HG03039 (cell line): Measurements from ENCODE around the gene GTSE1.
"Not testable (repeated sequence)": the region's sequence is repeated elsewhere in the genome, so short reads cannot be mapped to it uniquely, and the experiment has no call there.

ENCODE experiments used
- ATAC-seq: cut with Tn5 transposase; IDR thresholded peaks from one replicate; pipeline ENCODE4 v1.9.1; 2021; ENCODE audit warnings: mild to moderate bottlenecking, moderate library complexity; ENCODE audit not compliant: unreplicated experiment

GTSE1 gene

DNA sequence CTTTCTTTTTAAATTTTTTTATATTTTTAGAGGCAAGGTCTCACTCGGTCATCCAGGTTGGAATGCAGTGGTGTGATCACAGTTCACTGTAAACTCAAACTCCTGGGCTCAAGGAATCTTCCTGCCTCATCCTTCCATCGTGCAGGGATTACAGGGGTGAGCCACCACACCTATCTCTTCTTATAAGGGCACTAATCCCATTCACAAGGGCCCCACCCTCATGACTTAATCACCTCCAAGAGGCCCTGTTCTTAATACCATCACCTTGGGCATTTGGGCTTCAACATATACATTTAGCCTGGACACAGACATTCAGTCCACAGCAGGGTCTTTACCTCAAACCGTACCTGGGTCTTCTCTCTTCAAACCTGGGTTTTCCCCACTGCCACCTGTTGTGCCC, 4.5 kb upstream of the GTSE1 start:
- ATAC-seq: no peak

DNA sequence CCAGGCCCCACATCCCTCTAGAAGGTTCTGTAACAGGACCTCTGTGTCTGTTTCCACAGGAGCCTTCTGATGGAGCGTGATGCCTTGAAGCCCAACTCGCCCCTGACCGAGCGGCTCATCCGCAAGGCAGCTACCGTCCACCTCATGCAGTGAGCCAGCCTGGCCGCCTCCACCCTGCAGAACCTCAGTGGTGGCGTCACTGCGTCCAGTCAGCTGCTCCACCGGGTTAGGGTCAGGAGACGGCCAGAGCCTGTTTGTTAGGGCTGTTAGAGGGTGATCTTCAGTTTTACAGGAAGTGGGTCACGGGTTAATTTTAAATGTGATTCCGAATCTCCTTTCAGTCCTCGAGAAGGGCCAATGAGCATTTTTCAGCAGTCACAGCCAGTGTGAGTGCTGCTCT, 3.9 kb upstream of the GTSE1 start:
- ATAC-seq: no peak

GRCh38 chr22:46293577-46294260, 3.0 kb upstream of the GTSE1 start:
- ATAC-seq: no peak

DNA sequence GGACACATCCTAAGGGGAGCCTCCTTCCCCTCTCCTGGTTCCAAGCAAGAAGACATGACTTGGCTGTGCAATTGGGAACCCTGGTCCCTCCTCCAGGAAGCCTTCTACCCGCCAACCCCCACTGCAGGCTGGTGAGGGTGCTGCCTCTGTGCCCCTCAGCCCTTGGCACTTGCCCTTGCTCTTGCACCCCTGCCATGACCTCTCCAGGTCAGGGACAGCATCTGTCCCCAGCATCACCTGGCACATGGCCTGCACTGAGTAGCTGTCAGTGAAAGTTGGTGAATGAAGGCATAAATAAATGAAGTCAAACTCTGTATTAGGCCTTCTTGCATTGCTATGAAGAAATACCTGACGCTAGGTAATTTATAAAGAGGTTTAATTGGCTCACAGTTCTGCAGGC, 1.9 kb upstream of the GTSE1 start:
- ATAC-seq: no peak

DNA sequence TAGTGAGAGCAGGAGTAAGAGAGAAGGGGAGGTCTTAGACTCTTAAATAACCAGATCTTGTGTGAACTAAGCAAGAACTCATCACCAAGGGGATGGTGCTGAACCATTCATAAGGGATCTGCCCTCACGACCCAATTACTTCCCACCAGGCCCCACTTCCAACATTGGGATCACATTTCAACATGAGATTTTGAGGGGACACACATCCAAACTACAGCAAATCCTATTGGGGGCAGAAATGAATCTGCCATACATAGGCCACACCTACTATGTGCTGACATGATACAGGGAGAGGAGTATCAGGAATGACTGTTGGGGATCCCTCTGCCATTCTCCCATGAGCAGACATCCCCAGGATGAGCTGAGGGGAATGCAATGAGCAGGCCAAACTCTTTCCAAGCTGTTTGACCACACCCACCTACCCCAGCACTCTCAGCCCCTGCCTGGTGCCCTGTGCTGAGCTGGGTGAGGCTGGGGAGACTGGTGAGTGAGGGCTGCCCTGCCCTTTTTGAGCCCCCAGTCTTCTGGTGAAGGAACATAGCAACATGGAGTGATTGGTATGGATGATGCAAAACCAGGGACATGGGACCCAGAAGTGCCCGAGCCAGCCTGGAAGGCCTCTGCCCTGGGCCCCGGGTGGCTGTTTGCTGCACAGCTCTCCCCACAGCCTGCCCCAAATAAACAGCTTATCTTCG, 1.2 kb upstream of the GTSE1 start:
- no peak for ATAC-seq

DNA sequence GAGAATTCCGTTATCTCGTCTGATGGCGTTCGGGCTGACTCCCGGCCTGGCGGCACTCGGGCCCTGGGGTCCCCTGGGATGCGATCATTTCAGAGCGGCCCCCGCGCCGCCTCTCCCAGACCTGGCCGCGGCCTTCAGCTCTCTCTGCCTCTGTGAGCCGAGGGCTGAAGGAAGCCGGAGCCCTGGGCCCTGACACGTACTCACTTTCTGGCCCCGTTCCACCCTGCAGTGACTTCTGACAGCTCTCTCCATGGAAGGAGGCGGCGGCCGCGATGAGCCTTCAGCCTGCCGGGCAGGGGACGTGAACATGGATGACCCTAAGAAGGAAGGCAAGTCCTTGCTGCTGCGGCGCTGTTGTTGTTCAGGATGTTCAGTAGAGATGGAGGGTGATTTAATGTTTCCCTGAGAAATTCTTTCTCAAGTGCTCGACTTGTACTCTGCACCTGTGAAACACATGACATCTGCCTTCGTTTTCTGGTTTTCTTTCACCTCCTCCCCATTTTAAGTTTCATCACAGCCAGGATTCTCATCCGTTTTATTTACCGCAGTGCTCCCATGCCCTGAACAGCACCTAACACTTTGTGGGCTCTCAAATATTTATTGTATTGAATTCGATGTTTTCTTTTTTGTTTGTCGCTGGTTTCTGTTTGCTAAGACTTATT, 612 bp downstream of the GTSE1 start:
- ATAC-seq: peak; percentile 4

- no peak for ATAC-seq
These were observed 2.4 kb downstream of the GTSE1 start for GRCh38 chr22:46299101-46299500.

GRCh38 chr22:46300491-46300890, 3.8 kb downstream of the GTSE1 start:
- ATAC-seq: no peak

- no peak for ATAC-seq
These were observed 6.8 kb downstream of the GTSE1 start for GRCh38 chr22:46303347-46303965.

- ATAC-seq: no peak
These were observed 11.8 kb downstream of the GTSE1 start for GRCh38 chr22:46308283-46308988.

GRCh38 chr22:46309526-46310085, 12.9 kb downstream of the GTSE1 start:
- no peak for ATAC-seq

DNA sequence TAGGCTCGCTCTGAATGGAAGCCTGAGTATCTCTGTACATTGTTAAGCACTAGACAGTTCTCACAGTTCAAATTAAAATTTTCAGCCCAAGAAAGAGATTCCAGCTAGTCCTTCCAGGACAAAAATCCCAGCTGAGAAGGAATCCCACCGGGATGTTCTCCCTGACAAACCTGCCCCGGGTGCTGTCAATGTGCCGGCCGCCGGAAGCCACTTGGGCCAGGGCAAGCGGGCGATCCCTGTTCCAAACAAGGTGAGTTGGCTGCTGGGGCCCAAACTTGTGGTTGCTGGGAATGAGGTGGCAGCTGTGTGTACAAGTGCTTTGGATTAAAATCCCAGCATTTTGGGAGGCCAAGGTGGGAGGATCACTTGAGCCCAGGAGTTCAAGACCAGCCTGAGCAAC, 15.4 kb downstream of the GTSE1 start:
- ATAC-seq: no peak

- not testable (repeated sequence) for ATAC-seq
These were observed 16.2 kb downstream of the GTSE1 start for GRCh38 chr22:46312848-46313247.

DNA sequence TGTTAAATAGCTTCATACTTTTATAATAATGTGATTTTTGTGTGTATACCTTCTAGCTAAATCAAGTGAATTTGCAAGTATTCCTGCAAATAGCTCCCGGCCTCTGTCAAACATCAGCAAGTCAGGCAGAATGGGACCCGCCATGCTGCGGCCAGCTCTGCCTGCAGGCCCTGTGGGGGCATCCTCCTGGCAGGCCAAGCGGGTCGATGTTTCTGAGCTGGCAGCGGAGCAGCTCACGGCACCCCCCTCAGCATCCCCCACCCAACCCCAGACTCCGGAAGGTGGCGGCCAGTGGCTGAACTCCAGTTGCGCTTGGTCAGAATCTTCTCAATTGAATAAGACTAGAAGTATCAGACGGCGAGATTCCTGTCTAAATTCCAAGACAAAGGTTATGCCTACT, 19.3 kb downstream of the GTSE1 start:
- ATAC-seq: no peak

DNA sequence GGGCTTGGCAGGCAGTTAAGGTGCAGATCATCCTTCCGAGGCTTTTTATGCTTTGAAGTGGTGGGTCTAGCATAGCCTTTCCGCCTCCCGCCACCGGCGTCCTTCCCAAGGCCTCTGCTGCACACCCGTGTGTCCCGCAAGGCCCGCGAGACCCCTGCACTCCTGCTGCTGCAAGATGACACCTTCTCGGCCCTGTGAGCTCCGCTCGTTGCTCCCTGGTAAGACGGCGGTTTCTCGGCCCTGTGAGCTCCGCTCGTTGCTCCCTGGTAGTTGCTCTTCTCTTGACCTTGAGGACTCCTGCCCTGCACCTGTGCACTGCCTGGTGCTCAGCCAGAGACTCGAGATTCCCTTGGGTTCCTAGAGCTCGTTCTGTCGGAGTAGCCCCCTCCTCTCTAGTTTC, 21.0 kb downstream of the GTSE1 start:
- ATAC-seq: no peak

DNA sequence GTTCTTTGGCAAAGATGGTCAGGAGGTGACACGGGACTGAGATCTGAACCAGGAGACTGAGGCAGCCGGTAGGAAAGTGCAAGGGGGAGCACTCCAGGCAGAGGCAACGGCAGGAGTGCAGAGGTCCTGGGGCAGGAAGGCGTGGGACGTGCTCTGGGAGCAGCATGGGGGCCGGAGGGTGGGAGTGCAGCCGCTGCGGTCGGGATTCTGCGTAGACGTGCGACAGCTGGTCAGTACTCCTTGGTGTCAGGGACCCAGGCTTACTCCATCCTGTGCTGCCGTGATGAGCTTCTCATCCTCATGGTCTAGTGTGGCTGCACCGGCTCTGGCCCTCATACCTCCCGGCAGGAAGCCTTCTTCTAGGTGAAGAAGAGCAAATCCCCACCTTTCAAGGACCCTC, 21.9 kb downstream of the GTSE1 start:
- ATAC-seq: no peak

DNA sequence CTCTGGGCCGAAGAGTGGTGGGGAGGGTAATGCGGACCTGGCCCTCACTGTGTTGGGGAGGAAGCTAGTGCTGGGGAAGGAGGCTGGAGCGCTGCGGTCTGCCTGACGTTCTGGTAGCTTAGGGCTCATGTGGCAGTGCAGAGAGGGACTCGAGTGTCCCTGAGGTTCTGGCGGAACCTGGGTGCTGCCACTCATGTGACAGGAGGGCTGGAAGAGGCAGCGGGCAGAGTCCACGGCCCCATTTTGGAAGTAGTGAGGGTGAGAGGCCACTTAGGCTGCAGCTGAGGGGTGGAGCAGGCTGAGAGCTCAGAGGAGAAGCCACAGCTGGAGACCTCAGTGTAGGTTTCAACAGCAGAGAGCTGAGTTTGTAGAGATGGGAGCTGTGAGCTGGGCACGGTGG, 22.6 kb downstream of the GTSE1 start:
- no peak for ATAC-seq

DNA sequence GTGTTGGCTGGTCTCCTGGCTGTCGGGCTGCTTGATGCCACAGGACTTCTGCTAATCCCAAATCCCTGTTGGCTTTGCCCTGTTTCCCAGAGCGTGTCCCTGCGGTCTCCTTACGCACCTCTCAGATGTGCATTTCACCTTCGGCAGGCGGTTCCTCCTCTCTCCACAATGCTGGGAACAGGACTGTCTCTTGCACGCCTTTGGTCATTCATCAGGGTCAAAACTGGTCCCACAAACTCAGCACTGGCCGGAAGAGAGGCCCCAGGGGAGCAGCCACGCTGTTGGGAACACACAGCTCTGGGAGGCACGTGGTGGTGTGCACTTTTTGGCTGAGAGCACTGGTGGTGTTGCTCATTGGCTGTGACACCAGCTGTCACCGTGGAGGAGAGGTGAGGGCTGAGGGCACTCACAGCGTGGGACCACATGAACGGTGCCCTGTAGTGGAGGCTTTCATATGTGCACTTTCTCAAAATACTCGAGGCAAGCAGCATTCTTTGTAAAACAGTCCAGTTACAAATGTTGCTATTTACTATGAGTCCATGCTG, 23.6 kb downstream of the GTSE1 start:
- no peak for ATAC-seq

DNA sequence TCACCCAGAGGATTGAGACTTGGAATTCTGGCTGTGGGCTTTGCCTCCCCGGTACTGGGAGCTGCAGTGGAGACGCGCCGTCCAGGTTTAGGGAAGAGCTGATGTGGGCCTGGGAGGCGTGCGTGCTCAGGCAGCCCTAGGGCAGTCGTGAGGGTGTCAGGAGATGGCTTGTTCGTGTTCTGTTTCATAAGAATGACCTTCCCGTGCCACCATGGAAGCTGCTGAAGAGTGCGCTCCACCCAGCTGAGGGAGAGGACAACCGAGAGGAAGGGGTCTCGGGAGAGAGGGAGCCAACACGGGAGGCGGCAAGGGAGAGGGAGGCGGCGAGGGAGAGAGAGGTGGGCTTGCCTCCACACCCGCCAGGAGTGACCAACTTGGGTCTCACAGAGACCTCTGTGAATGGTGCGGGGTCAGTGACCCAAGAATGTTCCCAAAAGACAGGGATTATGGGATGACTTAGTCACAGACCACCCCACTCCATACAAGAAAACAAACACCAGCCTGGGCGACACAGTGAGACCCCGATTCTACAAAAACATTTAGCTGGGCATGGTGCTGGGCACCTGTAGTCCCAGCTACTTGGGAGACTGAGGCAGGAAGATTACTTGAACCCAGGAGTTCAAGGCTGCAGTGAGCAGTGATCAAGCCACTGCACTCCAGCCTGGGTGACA, 24.2 kb downstream of the GTSE1 start:
- no peak for ATAC-seq

- no peak for ATAC-seq
These were observed 26.0 kb downstream of the GTSE1 start for GRCh38 chr22:46322711-46323110.
